Small intestine (tissue), 7 donors: Measurements from ENCODE around the gene HOXA4. TPM values are rescaled to one million over a fixed set of nuclear protein-coding genes. Genes with fewer than 3 reads are reported as not detected.

Experiments
- DNase-seq, 2 donors: peaks; one replicate each; pipeline versions ENCODE4 v3.0.0 to v3.0.0-alpha.2; 2013
- FAIRE-seq: peaks from 2 replicates; lab custom pipeline; 2012; peaks lifted over from hg19 to GRCh38; lab: Jason Lieb, UNC
- H3K27ac ChIP-seq, 3 donors: one replicate each; pipeline ENCODE4 v1.5.1; 2013; ENCODE audit warnings: low read length in 2 of 3, mild to moderate bottlenecking in 2 of 3, control low read depth in 1 of 3, inconsistent platforms in 1 of 3, low read depth in 1 of 3, moderate library complexity in 1 of 3
- H3K27me3 ChIP-seq, 3 donors: one replicate each; pipeline ENCODE4 v1.6.1; 2013; ENCODE audit warnings: low read length in 3 of 3, inconsistent platforms in 1 of 3; ENCODE audit not compliant: control insufficient read depth in 3 of 3, insufficient read depth in 3 of 3
- H3K36me3 ChIP-seq, 3 donors: one replicate each; pipeline ENCODE4 v1.6.1; 2013; ENCODE audit warnings: low read length in 3 of 3, inconsistent platforms in 1 of 3, low read depth in 1 of 3, mild to moderate bottlenecking in 1 of 3, moderate library complexity in 1 of 3; ENCODE audit not compliant: control insufficient read depth in 3 of 3, insufficient read depth in 2 of 3
- H3K4me1 ChIP-seq, 3 donors: one replicate each; pipeline ENCODE4 v1.6.1; 2013; ENCODE audit warnings: low read length in 2 of 3, inconsistent platforms in 1 of 3, low read depth in 1 of 3, mild to moderate bottlenecking in 1 of 3, moderate library complexity in 1 of 3; ENCODE audit not compliant: control insufficient read depth in 3 of 3, insufficient read depth in 2 of 3
- H3K4me3 ChIP-seq, 3 donors: one replicate each; pipeline ENCODE4 v1.5.1; 2013; ENCODE audit warnings: low read length in 3 of 3, control low read depth in 1 of 3, inconsistent platforms in 1 of 3, low read depth in 1 of 3, mild to moderate bottlenecking in 1 of 3, moderate library complexity in 1 of 3
- H3K9me3 ChIP-seq, 2 donors: one replicate each; pipeline ENCODE4 v1.6.1; 2013; ENCODE audit warnings: low read depth in 1 of 2, low read length in 1 of 2; ENCODE audit not compliant: control insufficient read depth in 2 of 2, insufficient read depth in 1 of 2
- WGBS, 3 donors: extraction: QIAGEN DNeasy Blood & Tissue Kit; methylation state at CpG; one replicate each; pipeline ENCODE4 v1.1.7; 2013; 5-methylcytosine and 5-hydroxymethylcytosine counted together
- polyA plus RNA-seq, 4 donors: library from polyadenylated mRNA; stranded (reverse) in 3 of 4; unstranded in 1 of 4; fragments of 200-250 nt in 3 of 4; fragments of 120-200 nt in 1 of 4; gene quantifications; one replicate each; pipeline versions ENCODE4 v1.2.1 to v1.2.3, GENCODE V29; 2013
- donor health status: healthy with polysubstance abuse.
- donor health status: control.
- donor health status: control.
- donor health status: Bipolar disorder and iron deficiency.
- donor health status: healthy.

The HOXA4 gene
- polyA plus RNA-seq, 4 donors: 2.4 to 15.3 (median 7.9) TPM; not detected in 1

- Histone ChIP-seq H3K9me3 (peaks cover 0 to 5% of the 10 kb centered on the region in 2 donors), H3K27me3 (peaks cover 11 to 97% (median 77%) of the 10 kb centered on the region in 3 donors), H3K36me3 (no peaks in the 10 kb centered on the region), H3K4me3 (peak overlapping the region in 1 of 3 donors; percentile 30), H3K27ac (peak overlapping the region in 1 of 3 donors; percentile 16), H3K4me1 (peaks cover 0 to 14% (median 0%) of the 10 kb centered on the region in 3 donors)
- 52 to 70% (median 53%) methylated on average over 3 of the region's 3 CpGs for WGBS, 3 donors
- no peak for FAIRE-seq
- DNase-seq: no peak
Measured at GRCh38 chr7:27176524-27176845, 45.9 kb upstream of the HOXA4 start.

- Histone ChIP-seq H3K27ac (peak overlapping the region in 1 of 3 donors; percentile 16), H3K4me1 (peaks cover 0 to 14% (median 0%) of the 10 kb centered on the region in 3 donors), H3K27me3 (peaks cover 15 to 97% (median 77%) of the 10 kb centered on the region in 3 donors), H3K36me3 (peaks cover 0 to 2% (median 0%) of the 10 kb centered on the region in 3 donors), H3K9me3 (peaks cover 0 to 5% of the 10 kb centered on the region in 2 donors), H3K4me3 (peak overlapping the region in 1 of 3 donors; percentile 30)
- DNase-seq (no peak), FAIRE-seq (no peak)
- WGBS, 3 donors: 25 to 51% (median 45%) methylated on average over 40 of the region's 40 CpGs
Measured at GRCh38 chr7:27175626-27176523, 45.3 kb upstream of the HOXA4 start.

GRCh38 chr7:27174874-27175625 is 44.5 kb upstream of the HOXA4 start:
- DNase-seq: no peak
- Histone ChIP-seq H3K36me3 (peaks cover 0 to 2% (median 0%) of the 10 kb centered on the region in 3 donors), H3K4me1 (peaks cover 0 to 13% (median 0%) of the 10 kb centered on the region in 3 donors), H3K27ac (peak overlapping the region in 1 of 3 donors; percentile 39), H3K9me3 (peaks cover 0 to 5% of the 10 kb centered on the region in 2 donors), H3K4me3 (peak overlapping the region in 1 of 3 donors; percentile 30), H3K27me3 (peaks cover 15 to 93% (median 73%) of the 10 kb centered on the region in 3 donors)
- FAIRE-seq: no peak
- 40 to 55% (median 42%) methylated on average over 12 of the region's 12 CpGs for WGBS, 3 donors

DNA sequence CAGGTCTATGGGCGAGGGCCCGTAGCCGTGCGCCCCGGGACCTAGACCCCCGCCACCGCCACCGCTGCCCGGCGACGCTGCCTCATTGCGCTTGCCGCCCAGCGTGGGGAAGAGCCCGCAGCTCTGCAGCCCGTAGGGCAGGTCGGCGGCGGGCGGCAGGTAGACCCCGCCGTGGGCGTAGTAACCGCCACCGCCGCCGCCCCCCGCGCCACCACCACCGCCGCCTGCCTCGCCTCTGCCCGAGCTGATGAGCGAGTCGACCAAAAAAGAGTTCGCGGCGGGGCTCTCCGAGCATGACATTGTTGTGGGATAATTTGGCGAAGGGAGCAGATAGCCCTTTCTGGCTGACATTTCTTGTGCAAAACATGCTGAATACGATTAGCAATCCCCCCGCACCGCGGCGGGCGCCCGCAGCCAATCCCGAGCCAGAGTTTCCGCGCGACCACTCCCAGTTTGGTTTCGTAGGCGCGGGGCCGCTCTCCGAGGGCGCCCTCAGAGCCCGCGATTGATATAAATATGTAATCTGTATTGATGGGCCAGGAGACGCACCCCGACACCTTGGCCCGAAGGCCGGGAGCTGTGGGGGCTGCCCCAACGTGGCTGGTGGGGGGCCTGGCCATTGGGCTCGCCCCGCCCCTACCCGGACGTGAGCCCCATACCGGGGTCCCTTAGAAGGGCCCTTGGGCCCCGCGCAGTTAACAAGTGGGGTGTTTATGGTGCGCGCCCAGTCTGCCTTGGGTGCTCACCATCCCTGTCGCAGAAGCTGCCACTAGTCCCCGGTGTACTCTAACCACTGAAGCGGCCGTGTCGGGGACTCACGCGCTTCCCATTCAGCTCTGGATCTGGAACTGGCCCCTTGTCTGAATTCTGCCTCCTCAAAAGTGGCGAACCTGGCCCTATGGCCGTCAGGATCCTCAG is 43.7 kb upstream of the HOXA4 start, which contains the start of gene HOXA10:
Gene HOXA10 (minus strand): TSS at position 365 of the 918 bp plus-strand sequence. CDS start 14 bp downstream, at position 351.
- 7 to 14% (median 10%) methylated on average over 74 to 82 of the region's 82 CpGs for WGBS, 3 donors
- Histone ChIP-seq H3K4me3 (peak within 1 kb of the TSS; percentile 47 to 73 (median 47)), H3K9me3 (peaks cover 0 to 5% of the 10 kb centered on the region in 2 donors), H3K27ac (peak within 1 kb of the TSS in 1 of 3 donors; percentile 39), H3K4me1 (peaks cover 0 to 7% (median 0%) of the 10 kb centered on the region in 3 donors), H3K36me3 (peaks cover 0 to 3% (median 0%) of the 10 kb centered on the region in 3 donors), H3K27me3 (peaks cover 15 to 93% (median 76%) of the 10 kb centered on the region in 3 donors)
- DNase-seq (no peak), FAIRE-seq (no peak)

DNA sequence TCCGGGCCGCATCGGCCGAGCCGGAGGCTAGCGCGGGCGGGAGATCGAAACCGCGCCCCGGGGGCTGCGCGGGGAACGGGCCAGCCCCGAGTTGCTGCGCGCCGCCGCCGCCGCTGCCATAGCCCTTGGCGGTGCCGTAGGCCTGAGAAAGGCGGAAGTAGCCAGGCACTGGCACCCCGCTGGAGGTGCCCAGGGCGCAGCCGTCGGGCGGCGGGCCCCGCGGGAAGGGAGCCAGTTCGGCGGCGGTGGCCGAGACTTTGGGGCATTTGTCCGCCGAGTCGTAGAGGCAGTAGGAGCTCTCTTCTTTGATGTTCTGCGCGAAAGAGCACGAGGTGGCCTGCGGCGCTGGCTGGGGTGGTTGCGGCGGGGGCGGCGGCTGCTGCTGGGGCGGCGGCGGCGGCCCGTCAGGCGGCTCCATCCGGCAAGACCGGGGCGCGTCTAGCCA is 43.0 kb upstream of the HOXA4 start:
- H3K27ac ChIP-seq: no peak overlapping the region
- WGBS, 3 donors: 1 to 2% (median 1%) methylated on average over 38 to 59 of the region's 59 CpGs
- H3K27me3 ChIP-seq: peaks cover 20 to 93% (median 78%) of the 10 kb centered on the region in 3 donors

GRCh38 chr7:27172823-27173510 is 42.4 kb upstream of the HOXA4 start:
- no peak for DNase-seq
- Histone ChIP-seq H3K4me1 (peaks cover 0 to 6% (median 0%) of the 10 kb centered on the region in 3 donors), H3K27me3 (peaks cover 20 to 93% (median 81%) of the 10 kb centered on the region in 3 donors), H3K36me3 (peaks cover 0 to 7% (median 0%) of the 10 kb centered on the region in 3 donors), H3K9me3 (peaks cover 0 to 10% of the 10 kb centered on the region in 2 donors), H3K27ac (peak overlapping the region in 1 of 3 donors; percentile 20), H3K4me3 (peak overlapping the region; percentile 47 to 73 (median 47))
- WGBS, 3 donors: 2% methylated on average over 50 to 58 of the region's 58 CpGs
- FAIRE-seq: no peak

More for the DNA sequence above, 43.0 kb upstream of the HOXA4 start:
- H3K9me3 ChIP-seq: peaks cover 0 to 8% of the 10 kb centered on the region in 2 donors
- peak in 1 of 2 donors; percentile 69 for DNase-seq
- H3K4me3 ChIP-seq: peak overlapping the region; percentile 24 to 73 (median 47)
- peaks cover 0 to 5% (median 0%) of the 10 kb centered on the region in 3 donors for H3K36me3 ChIP-seq
- FAIRE-seq: no peak
- H3K4me1 ChIP-seq: peaks cover 0 to 6% (median 0%) of the 10 kb centered on the region in 3 donors

- 7 to 9% (median 8%) methylated on average over 10 of the region's 10 CpGs for WGBS, 3 donors
- Histone ChIP-seq H3K9me3 (peaks cover 0 to 10% of the 10 kb centered on the region in 2 donors), H3K36me3 (peaks cover 0 to 7% (median 0%) of the 10 kb centered on the region in 3 donors), H3K4me1 (peaks cover 0 to 6% (median 0%) of the 10 kb centered on the region in 3 donors), H3K4me3 (peak overlapping the region in 2 of 3 donors; percentile 47 to 73), H3K27me3 (peaks cover 20 to 93% (median 78%) of the 10 kb centered on the region in 3 donors), H3K27ac (peak overlapping the region in 1 of 3 donors; percentile 15)
- DNase-seq: no peak
- no peak for FAIRE-seq
Measured at GRCh38 chr7:27172315-27172774, 41.8 kb upstream of the HOXA4 start.
